ENCODE measurements around the gene HOXA1. TPM values are rescaled to one million over a fixed set of nuclear protein-coding genes. Genes with fewer than 3 reads are reported as not detected.

Gene HOXA1
- total RNA-seq, 4 donors from 2014 or later = 1.6 to 2.5 (median 2.2) TPM

GRCh38 chr7:27116962-27117886 lies 21.4 kb upstream of the HOXA1 start:
- TF ChIP-seq, protein P1, sequence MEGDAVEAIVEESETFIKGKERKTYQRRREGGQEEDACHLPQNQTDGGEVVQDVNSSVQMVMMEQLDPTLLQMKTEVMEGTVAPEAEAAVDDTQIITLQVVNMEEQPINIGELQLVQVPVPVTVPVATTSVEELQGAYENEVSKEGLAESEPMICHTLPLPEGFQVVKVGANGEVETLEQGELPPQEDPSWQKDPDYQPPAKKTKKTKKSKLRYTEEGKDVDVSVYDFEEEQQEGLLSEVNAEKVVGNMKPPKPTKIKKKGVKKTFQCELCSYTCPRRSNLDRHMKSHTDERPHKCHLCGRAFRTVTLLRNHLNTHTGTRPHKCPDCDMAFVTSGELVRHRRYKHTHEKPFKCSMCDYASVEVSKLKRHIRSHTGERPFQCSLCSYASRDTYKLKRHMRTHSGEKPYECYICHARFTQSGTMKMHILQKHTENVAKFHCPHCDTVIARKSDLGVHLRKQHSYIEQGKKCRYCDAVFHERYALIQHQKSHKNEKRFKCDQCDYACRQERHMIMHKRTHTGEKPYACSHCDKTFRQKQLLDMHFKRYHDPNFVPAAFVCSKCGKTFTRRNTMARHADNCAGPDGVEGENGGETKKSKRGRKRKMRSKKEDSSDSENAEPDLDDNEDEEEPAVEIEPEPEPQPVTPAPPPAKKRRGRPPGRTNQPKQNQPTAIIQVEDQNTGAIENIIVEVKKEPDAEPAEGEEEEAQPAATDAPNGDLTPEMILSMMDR (IDR thresholded peaks at IDR 0.05) = no peak
- TF ChIP-seq POLR2A (IDR thresholded peaks at IDR 0.05) = no peak
- peaks cover 28 to 74% (median 36%) of the 10 kb centered on the region in 3 donors for H3K4me1 ChIP-seq
- intact Hi-C loops (cut with DNase I) = no loop called here
- 4 to 22% methylated on average over 9 to 10 of the region's 12 CpGs for WGBS, 2 donors
- no peaks in the 10 kb centered on the region for H3K27me3 ChIP-seq
- H3K36me3 ChIP-seq = no peaks in the 10 kb centered on the region
- H3K27ac ChIP-seq = peak overlapping the region; percentile 96 to 99 (median 99)
- peak overlapping the region; percentile 70 to 91 (median 78) for H3K4me3 ChIP-seq
- no peak for DNase-seq
- H3K9me3 ChIP-seq = no peaks in the 10 kb centered on the region

GRCh38 chr7:27116031-27116961 lies 20.5 kb upstream of the HOXA1 start:
- Histone ChIP-seq H3K9me3 (no peaks in the 10 kb centered on the region), H3K36me3 (no peaks in the 10 kb centered on the region), H3K4me3 (peak overlapping the region; percentile 70 to 91 (median 78)), H3K4me1 (peaks cover 28 to 74% (median 43%) of the 10 kb centered on the region in 3 donors), H3K27ac (peak overlapping the region; percentile 96 to 99 (median 99)), H3K27me3 (no peaks in the 10 kb centered on the region)
- DNase-seq = no peak
- TF ChIP-seq POLR2A (IDR thresholded peaks at IDR 0.05) = no peak
- TF ChIP-seq, protein P1 (IDR thresholded peaks at IDR 0.05) = no peak
- 22 to 24% methylated on average over 20 of the region's 20 CpGs for WGBS, 2 donors
- intact Hi-C loops (cut with DNase I) = no loop called here

DNA sequence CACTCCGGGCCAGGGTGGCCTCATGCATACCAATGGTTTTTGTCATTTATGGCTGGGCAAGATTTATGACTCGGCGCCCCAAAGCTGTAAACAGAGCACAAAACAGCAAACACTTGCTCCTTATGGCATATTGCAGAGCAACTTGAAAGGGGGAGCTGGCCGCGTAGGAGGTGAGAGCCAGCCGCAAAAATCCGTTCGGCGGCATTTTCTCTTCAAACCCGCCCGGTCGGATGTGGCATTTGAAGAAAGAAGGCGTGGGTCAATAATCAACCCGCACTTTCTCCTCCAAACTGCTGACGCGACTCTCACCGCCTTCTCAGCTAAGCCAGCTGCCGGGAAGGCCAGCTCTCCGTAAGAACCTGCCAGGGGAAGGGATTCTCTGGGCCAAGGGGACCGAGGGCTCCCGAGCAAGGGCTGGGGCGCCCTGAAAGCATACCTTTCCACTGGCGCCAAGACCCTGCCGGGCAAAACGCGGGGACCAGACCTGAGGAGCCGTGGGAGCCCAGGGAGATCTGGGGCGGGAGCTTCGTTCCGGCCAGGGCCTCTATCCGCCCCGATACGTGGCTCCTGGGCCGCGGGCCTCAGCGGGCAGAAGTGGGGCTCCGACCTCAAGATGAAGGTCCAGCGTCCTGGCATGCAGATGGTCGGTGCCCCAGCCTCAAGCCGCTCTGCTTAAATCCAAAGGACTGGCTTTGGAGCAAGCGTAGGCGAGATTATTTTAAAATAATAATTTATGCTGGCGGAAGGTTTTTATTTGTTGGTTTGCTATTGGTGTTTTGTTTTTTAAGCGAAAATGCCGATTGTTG lies 19.6 kb upstream of the HOXA1 start:
- no peaks in the 10 kb centered on the region for H3K36me3 ChIP-seq
- peaks cover 25 to 74% (median 47%) of the 10 kb centered on the region in 3 donors for H3K4me1 ChIP-seq
- intact Hi-C loops (cut with DNase I) = no loop called here
- TF ChIP-seq, protein P1 (IDR thresholded peaks at IDR 0.05) = no peak
- TF ChIP-seq POLR2A (IDR thresholded peaks at IDR 0.05) = peak in 2 of 4 donors; percentile 36 to 65
- peak overlapping the region; percentile 70 to 91 (median 78) for H3K4me3 ChIP-seq
- DNase-seq = no peak
- no peaks in the 10 kb centered on the region for H3K27me3 ChIP-seq
- WGBS, 2 donors = 30 to 32% methylated on average over 20 to 32 of the region's 45 CpGs
- H3K9me3 ChIP-seq = no peaks in the 10 kb centered on the region
- H3K27ac ChIP-seq = peak overlapping the region; percentile 96 to 99 (median 99)

- no peaks in the 10 kb centered on the region for H3K27me3 ChIP-seq
- intact Hi-C loops (cut with DNase I) = no loop called here
- no peak for DNase-seq
- peaks cover 28 to 74% (median 47%) of the 10 kb centered on the region in 3 donors for H3K4me1 ChIP-seq
- peak overlapping the region; percentile 70 to 91 (median 78) for H3K4me3 ChIP-seq
- H3K9me3 ChIP-seq = no peaks in the 10 kb centered on the region
- TF ChIP-seq POLR2A (IDR thresholded peaks at IDR 0.05) = no peak
- TF ChIP-seq, protein P1 (IDR thresholded peaks at IDR 0.05) = no peak
- WGBS, 2 donors = 27 to 29% methylated on average over 6 of the region's 6 CpGs
- no peaks in the 10 kb centered on the region for H3K36me3 ChIP-seq
- H3K27ac ChIP-seq = peak overlapping the region; percentile 96 to 99 (median 99)
Observed at GRCh38 chr7:27114881-27115220, 19.1 kb upstream of the HOXA1 start.

Measured in esophagus squamous epithelium (tissue), 5 donors.